T47D (cell line): ENCODE data around the gene TWIST2.

ENCODE experiments used
- DNase-seq, 2 experiments: peaks; one replicate each; pipeline versions ENCODE4 v3.0.0 to v3.0.0-alpha.2; 2011 to 2012; ENCODE audit warnings: low read depth in 1 of 2, low spot score in 1 of 2
- JUND ChIP-seq: IDR thresholded peaks from 2 replicates; pipeline ENCODE4 v1.6.1; 2012; ENCODE audit warnings: low read depth
- in situ Hi-C: cut with HindIII; loops from 2 replicates; pipeline ENCODE4 v1.10.0; 2016; ENCODE audit warnings: low sequenced_read_pairs, low pct_unique_long_range_greater_than_20kb

The TWIST2 gene

GRCh38 chr2:238894950-238895298, 47.0 kb downstream of the TWIST2 start:
- TF ChIP-seq JUND = no peak
- in situ Hi-C loops = no loop called here
- DNase-seq = no peak

DNA sequence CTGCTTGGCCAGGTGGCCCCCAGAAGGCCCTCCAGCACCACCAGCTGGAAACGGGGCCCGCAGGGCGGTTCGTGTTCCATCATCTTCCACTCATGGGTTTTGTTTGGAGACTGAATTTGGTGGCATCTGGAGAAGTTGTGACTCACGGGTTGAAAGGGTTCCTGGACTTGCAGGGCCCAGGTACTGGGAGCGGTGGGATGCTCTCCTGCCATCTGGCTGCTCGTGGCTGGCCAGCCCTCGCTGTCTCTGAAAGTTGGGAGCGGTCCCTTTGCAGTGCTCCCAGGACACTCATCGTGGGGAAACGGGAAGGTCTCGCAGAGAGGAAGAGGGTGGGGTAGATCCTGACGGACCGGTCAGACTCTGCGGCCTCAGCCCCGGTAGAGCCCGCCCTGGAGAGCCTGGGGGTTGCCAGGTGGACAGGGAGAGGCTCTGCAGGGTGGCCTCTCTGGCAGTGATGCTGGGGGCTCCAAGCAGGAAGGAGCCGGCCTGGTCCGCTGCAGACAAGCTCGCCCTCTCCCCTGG, 47.5 kb downstream of the TWIST2 start:
- in situ Hi-C loops = no loop called here
- DNase-seq = no peak
- TF ChIP-seq JUND = no peak

GRCh38 chr2:238895891-238896600, 48.2 kb downstream of the TWIST2 start:
- in situ Hi-C loops = no loop called here

DNA sequence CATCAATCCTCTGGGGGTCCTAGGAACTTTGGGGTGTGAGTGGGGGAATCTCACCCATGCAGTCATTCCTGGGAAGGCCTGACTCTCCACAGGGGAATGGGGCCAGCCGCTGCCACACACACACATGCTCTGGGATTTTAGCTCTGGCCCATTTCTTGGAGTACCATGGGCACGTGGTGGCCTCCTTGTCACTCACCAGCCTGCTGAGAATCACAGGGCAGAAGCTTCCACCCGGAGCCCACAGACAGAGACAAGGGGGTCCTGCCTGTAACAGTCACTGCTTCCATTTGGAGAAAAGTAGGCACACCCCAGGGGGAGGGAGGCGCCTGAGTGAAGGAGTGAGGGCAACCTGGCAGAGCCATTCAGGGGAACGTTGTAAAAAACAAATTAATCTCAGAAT, 48.8 kb downstream of the TWIST2 start:
- no peak for TF ChIP-seq JUND
- in situ Hi-C loops = no loop called here

More at GRCh38 chr2:238895891-238896600, 48.2 kb downstream of the TWIST2 start:
- TF ChIP-seq JUND = no peak
- DNase-seq = no peak

DNA sequence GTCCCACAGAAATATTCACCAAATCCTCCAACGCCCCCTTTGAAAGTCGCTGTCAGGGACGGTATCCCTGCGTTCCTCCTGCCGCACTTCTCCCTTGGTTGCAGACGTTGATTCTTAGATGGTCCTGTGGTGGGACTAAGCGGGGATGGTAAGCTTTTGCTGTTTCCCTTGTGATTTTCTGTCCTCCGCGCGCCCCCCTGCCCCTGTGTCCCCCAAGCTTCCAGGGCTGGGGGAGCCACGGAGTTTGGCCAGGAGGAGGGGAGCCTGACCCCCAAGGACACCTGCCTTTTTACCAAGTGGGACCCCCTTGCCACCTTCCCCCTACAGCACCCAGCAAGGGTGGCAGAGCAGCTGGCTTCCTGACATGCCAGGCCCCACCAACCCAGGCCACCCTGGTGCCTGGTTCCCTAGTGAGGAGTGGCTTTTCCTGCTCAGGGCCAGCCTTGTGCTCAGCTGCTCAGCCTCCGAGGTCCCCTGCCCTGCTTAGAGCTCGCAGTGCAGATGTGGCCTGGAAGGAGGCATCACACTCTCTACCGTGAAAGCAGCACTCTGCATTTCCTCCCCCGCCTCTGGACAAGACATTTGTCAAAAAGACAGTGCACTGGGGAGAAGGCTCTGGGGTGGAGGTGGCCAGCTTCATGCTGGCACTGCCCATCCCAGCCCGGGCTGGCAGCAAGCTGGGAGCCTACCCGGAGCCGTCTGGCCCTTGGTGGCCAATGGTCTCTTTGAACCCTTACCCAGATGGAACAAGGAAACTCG, 49.4 kb downstream of the TWIST2 start:
- in situ Hi-C loops = no loop called here
- no peak for DNase-seq
- no peak for TF ChIP-seq JUND

More for the DNA sequence above, 48.8 kb downstream of the TWIST2 start:
- no peak for DNase-seq

DNA sequence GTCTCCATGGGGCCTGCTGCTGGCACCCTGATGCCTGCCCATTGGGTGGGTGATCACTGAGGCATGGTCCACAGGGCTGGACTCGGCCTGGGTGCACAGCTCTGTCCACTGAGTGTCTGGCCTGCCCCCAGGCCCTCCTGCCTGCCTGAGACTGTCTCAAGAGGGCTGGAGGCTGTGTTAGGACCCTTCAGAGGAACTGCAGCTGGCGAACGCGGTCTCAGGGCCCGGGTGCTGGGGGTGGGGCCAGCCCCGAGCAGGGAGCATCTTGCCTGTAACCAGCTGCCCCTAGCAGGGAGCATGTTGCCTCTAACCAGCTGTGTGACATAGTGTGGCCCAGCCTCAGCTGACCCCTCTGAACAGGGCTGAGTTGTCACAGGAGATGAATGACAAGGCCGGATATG, 50.0 kb downstream of the TWIST2 start:
- TF ChIP-seq JUND = no peak
- DNase-seq = no peak

DNA sequence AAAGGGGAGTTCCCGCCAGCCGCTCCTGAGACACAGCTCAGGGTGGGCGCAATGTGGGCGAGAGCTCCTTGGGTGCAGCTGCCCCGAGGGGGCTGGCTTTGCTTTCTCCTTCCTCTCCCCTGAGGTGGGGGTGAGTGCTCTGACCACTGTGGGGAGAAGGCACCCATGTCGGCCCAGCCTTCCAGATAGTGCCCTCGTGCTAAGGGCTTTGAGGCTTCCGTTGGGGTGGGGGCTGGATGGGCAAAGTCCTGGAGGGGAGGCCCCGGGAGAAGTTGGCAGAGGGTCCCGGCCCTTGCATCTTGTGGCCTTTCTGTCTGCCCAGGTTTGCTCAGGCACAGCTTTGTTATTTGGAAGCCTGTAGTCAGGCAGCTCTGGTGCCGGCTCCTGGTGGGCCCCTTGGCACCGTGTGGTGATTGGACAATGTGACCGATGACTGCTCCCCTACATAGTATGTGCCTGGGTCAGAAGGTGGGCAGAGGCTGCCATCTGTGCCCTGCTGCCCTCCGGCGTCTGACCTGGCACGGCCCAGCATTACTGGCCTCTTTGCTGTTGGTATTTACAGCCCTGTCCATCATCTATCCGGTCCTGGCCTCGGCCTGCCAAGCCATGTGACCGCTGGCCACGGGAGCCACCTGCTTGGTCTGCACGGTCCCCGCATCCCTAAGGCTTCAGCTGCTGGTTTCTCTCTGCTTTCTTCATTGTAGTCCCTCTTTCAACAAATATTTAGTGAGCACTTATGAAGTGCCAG, 50.8 kb downstream of the TWIST2 start:
- no peak for DNase-seq
- no peak for TF ChIP-seq JUND
- in situ Hi-C loops = no loop called here

More for the DNA sequence above, 50.0 kb downstream of the TWIST2 start:
- in situ Hi-C loops = no loop called here

- TF ChIP-seq JUND = no peak
- no peak for DNase-seq
- in situ Hi-C loops = no loop called here
Measured at GRCh38 chr2:238899386-238899785, 51.5 kb downstream of the TWIST2 start.

DNA sequence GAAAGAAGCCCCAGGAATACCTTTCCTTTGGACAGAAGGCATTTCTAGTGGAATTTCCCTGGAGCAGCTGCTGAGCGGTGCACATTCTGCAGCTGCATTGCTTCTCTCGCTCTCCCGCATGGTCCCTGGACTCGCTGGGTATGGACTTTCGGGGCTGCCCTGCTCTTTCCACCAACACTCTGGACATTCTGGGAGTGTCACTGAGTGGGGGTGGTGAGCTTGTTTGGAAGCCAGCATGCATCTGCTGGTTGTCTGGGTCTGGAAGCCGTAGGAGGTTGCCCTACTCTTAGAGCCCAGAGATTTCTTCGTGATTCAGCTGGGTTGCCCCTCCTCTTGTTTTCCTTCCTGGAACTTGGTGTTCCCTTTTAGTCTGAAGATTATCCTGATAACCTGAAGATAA, 52.6 kb downstream of the TWIST2 start:
- in situ Hi-C loops = no loop called here
- no peak for TF ChIP-seq JUND
- no peak for DNase-seq

DNA sequence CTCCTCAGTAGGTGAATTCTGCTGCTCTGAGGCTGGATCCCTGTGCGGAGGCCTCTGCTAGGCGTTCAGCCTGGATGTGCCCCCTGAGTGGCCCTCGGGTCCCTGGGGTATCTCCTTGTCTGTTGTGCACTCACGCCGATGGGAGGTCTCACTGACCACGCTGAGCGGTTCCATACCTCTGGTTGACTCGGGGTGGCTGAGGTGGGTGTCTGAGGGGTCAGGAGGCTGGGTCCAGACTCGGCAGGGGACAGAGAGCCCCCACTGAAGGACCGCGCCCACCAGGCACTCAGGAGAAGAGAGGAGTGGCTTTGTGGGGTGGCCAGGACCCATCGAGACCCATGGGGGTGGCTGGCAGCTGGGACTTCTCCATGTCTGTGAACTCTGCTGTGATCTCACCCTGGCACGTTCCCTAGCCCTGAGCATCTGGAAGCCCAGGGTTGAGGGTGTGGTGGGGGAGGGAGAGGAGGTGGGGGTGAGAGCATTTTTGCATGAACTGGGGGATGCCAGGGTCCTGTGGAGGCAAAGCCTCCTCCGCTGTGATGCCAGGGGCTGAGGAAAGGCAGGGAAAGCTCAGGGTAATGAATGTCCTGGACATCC, 53.7 kb downstream of the TWIST2 start:
- TF ChIP-seq JUND = no peak
- no peak for DNase-seq
- in situ Hi-C loops = no loop called here

DNA sequence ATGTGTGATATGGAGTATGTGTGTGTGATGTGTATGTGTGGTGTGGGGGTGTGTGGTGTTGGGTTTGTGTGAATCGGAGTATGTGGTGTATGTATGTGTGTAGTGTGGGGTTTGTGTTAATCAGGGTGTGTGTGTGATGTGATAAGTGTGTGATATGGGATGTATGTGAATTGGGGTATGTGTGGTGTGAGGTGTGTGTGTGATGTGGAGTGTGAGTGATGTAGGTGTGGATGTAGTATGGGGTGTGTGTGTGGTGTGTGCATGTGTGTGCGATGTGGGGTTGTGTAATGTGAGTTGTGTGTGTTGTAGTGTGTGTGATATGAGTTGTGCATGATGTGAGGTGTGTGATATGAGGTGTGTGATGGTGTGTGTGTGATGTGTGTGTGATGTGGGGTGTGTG, 54.4 kb downstream of the TWIST2 start:
- no peak for TF ChIP-seq JUND
- in situ Hi-C loops = no loop called here
- no peak for DNase-seq

- in situ Hi-C loops = no loop called here
- no peak for TF ChIP-seq JUND
- no peak for DNase-seq
Measured at GRCh38 chr2:238903141-238903540, 55.3 kb downstream of the TWIST2 start.
